A549 (cell line): ENCODE measurements around the gene USP49. TPM values are rescaled to one million over a fixed set of nuclear protein-coding genes. Genes with fewer than 3 reads are reported as not detected.
A peak's percentile ranks its signal among the peaks of the same experiment; 100 is the strongest.

ENCODE experiments used
- ATAC-seq, 2 experiments: fragments of 200-7000 bp in 1 of 2; fragments of >200 bp in 1 of 2; cut with Nextera tagmentation in 1 of 2; cut with Tn5 transposase in 1 of 2; 3 replicates each; pipeline versions ENCODE4 v1.8.0 to v1.9.1; 2018 to 2020; ENCODE audit warnings: mild to moderate bottlenecking in 1 of 2, moderate library complexity in 1 of 2
- CTCF ChIA-PET: fragments of 300-600 bp; sonication (Branson Sonifier 250); formaldehyde crosslinking; extraction: SDS; loops from one replicate; lab custom pipeline; 2021; ENCODE audit warnings: antibody characterized with exemption, inconsistent platforms; lab: Yijun Ruan, JAX
- POLR2A ChIA-PET: fragments of 350-600 bp; formaldehyde crosslinking; extraction: SDS; loops from one replicate; lab custom pipeline; 2021; ENCODE audit warnings: antibody characterized with exemption, inconsistent platforms; lab: Yijun Ruan, JAX
- DNase-seq, 2 experiments: peaks; one replicate each; pipeline versions ENCODE4 v3.0.0 to v3.0.0-alpha.2; 2011 to 2016; ENCODE audit warnings: low read depth in 1 of 2, low spot score in 1 of 2
- FAIRE-seq: peaks from 2 replicates; lab custom pipeline; 2011; peaks lifted over from hg19 to GRCh38; lab: Jason Lieb, UNC
- H3K27ac ChIP-seq, 2 experiments: fragments of >200 bp; sonication (Bioruptor Twin); formaldehyde crosslinking; 3 replicates each; pipeline ENCODE4 v1.5.1; 2016 to 2017
- H3K4me1 ChIP-seq: fragments of >200 bp; sonication (Bioruptor Twin); formaldehyde crosslinking; 3 replicates; pipeline ENCODE4 v1.6.1; 2016
- H3K4me2 ChIP-seq: fragments of >200 bp; sonication (Bioruptor Twin); formaldehyde crosslinking; 3 replicates; pipeline ENCODE4 v1.6.1; 2016
- H3K4me3 ChIP-seq: fragments of >200 bp; sonication (Bioruptor Twin); formaldehyde crosslinking; 3 replicates; pipeline ENCODE4 v1.5.1; 2016
- H3K9me3 ChIP-seq: fragments of >200 bp; sonication (Bioruptor Twin); formaldehyde crosslinking; 3 replicates; pipeline ENCODE4 v1.6.1; 2016
- ATOH8 ChIP-seq: fragments of 250-450 bp; sonication (Bioruptor Pico); IDR thresholded peaks from 2 replicates; pipeline ENCODE4 v1.5.0; 2020; ENCODE audit warnings: low read depth, mild to moderate bottlenecking, moderate library complexity
- CTCF ChIP-seq: fragments of >200 bp; sonication (Bioruptor Twin); formaldehyde crosslinking; IDR thresholded peaks from 3 replicates; pipeline ENCODE4 v1.5.1; 2016
- EHF ChIP-seq: fragments of 250-450 bp; sonication (Bioruptor Pico); IDR thresholded peaks from 2 replicates; pipeline ENCODE4 v1.5.0; 2020; ENCODE audit warnings: mild to moderate bottlenecking
- EP300 ChIP-seq, 2 experiments: fragments of >200 bp; sonication (Bioruptor Twin); formaldehyde crosslinking; IDR thresholded peaks; 2 replicates in 1 of 2; 3 replicates in 1 of 2; pipeline ENCODE4 v1.6.1; 2016 to 2017
- GATA3 ChIP-seq: IDR thresholded peaks from 2 replicates; pipeline ENCODE4 v1.6.1; 2012; ENCODE audit warnings: borderline replicate concordance
- HOXB5 ChIP-seq: fragments of 250-450 bp; sonication (Bioruptor Pico); IDR thresholded peaks from 2 replicates; pipeline ENCODE4 v1.5.0; 2020; ENCODE audit warnings: mild to moderate bottlenecking, moderate library complexity
- MAFK ChIP-seq: fragments of 450-650 bp; IDR thresholded peaks from 2 replicates; pipeline ENCODE4 v1.6.1; 2014; ENCODE audit not compliant: partially characterized antibody
- NPAS2 ChIP-seq: fragments of 250-450 bp; sonication (Bioruptor Pico); IDR thresholded peaks from 2 replicates; pipeline ENCODE4 v1.8.0; 2022; ENCODE audit warnings: mild to moderate bottlenecking, moderate library complexity, borderline replicate concordance
- PBX3 ChIP-seq: IDR thresholded peaks from 2 replicates; pipeline ENCODE4 v1.6.1; 2012
- POLR2AphosphoS2 ChIP-seq: conservative IDR thresholded peaks from 2 replicates; pipeline ENCODE4 v1.6.1; 2012; ENCODE audit warnings: low read length, improper control_type of control experiment, inconsistent platforms
- RAD21 ChIP-seq, 2 experiments: fragments of >200 bp in 1 of 2; sonication (Bioruptor Twin) in 1 of 2; formaldehyde crosslinking in 1 of 2; IDR thresholded peaks in 1 of 2; conservative IDR thresholded peaks in 1 of 2; 2 replicates in 1 of 2; 3 replicates in 1 of 2; pipeline ENCODE4 v1.6.1; 2012 to 2018; ENCODE audit warnings: inconsistent platforms in 1 of 2
- RARB ChIP-seq: fragments of 250-450 bp; sonication (Bioruptor Pico); IDR thresholded peaks from 2 replicates; pipeline ENCODE4 v1.8.0; 2021; ENCODE audit warnings: mild to moderate bottlenecking, moderate library complexity
- RNF2 ChIP-seq: fragments of 200-600 bp; sonication (generic); IDR thresholded peaks from 2 replicates; pipeline ENCODE4 v1.6.1; 2016; ENCODE audit warnings: low read depth, mild to moderate bottlenecking, antibody characterized with exemption, moderate library complexity, borderline replicate concordance
- SMC3 ChIP-seq: fragments of >200 bp; sonication (Bioruptor Twin); formaldehyde crosslinking; IDR thresholded peaks from 3 replicates; pipeline ENCODE4 v1.6.1; 2018; ENCODE audit warnings: inconsistent platforms
- TP53 ChIP-seq: fragments of 250-450 bp; sonication (Bioruptor Pico); IDR thresholded peaks from 2 replicates; pipeline ENCODE4 v1.5.0; 2021; ENCODE audit warnings: mild to moderate bottlenecking, moderate library complexity
- ZNF302 ChIP-seq: fragments of 250-450 bp; sonication (Bioruptor Pico); IDR thresholded peaks from 2 replicates; pipeline ENCODE4 v1.9.0; 2021; ENCODE audit warnings: inconsistent platforms, mild to moderate bottlenecking, moderate library complexity
- WGBS: methylation state at CpG from one replicate; pipeline ENCODE4 v1.1.6; 2017; ENCODE audit errors: missing lambda C conversion rate; 5-methylcytosine and 5-hydroxymethylcytosine counted together
- polyA plus RNA-seq, 4 experiments: library from polyadenylated mRNA; depleted of rRNA in 3 of 4; stranded (reverse); fragments of >200 nt; fragmentation: RNase III in 1 of 4; extraction: RNeasy Plus Mini Kit Qiagen cat#74134 plus additional on column Dnase treatment in 1 of 4; gene quantifications; 2 replicates in 3 of 4; 3 replicates in 1 of 4; pipeline ENCODE4 v1.2.3, GENCODE V29; 2011 to 2017
- TF ChIP-seq, protein P1 (sequence below): fragments of >200 bp; sonication (Bioruptor Twin); formaldehyde crosslinking; IDR thresholded peaks from 2 replicates; pipeline ENCODE4 v1.6.1; 2016
- TF ChIP-seq, protein P2 (sequence below): IDR thresholded peaks from 2 replicates; pipeline ENCODE4 v1.6.1; 2012; ENCODE audit warnings: low read depth, borderline replicate concordance
- TF ChIP-seq, protein P3 (sequence below): fragments of 450-650 bp; IDR thresholded peaks from 2 replicates; pipeline ENCODE4 v1.6.1; 2014; ENCODE audit warnings: antibody characterized with exemption

Gene USP49
- polyA plus RNA-seq, 2 of the 4 experiments (the other 2 are of a cell fraction), result 2.9 to 4.3 TPM

- ATAC-seq (no peak), DNase-seq (no peak), FAIRE-seq (no peak)
- no peaks in the 10 kb centered on the region for H3K9me3 ChIP-seq
- WGBS, result 96% methylated on average over 1 of the region's 1 CpG
- no peak overlapping the region for H3K4me2 ChIP-seq
- POLR2A ChIA-PET, result no interaction called here
- no peak overlapping the region for H3K27ac ChIP-seq
- CTCF ChIA-PET, result interaction anchor here (1.3 kb wide), 1 partner anchor 11 kb away, joined by 7 read pairs; the partner anchor contains the start of genes BYSL and MED20
- no peaks in the 10 kb centered on the region for H3K4me1 ChIP-seq
- no peak overlapping the region for H3K4me3 ChIP-seq
- TF ChIP-seq TP53 (CRISPR knock-in tag) (no peak), EHF (CRISPR knock-in tag) (no peak), ZNF302 (CRISPR knock-in tag) (no peak), RAD21 (conservative IDR thresholded peaks at IDR 0.05 in 1 of 2, IDR thresholded peaks at IDR 0.05 in 1 of 2) (no peak), GATA3 (no peak), RARB (CRISPR knock-in tag) (no peak), EP300 (IDR thresholded peaks at IDR 0.05) (no peak), HOXB5 (CRISPR knock-in tag) (no peak), ATOH8 (CRISPR knock-in tag) (no peak), PBX3 (no peak), RNF2 (no peak), MAFK (no peak), NPAS2 (no peak), POLR2AphosphoS2 (no peak)
- TF ChIP-seq, protein P1, sequence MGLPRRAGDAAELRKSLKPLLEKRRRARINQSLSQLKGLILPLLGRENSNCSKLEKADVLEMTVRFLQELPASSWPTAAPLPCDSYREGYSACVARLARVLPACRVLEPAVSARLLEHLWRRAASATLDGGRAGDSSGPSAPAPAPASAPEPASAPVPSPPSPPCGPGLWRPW, result no peak
- TF ChIP-seq, protein P2, sequence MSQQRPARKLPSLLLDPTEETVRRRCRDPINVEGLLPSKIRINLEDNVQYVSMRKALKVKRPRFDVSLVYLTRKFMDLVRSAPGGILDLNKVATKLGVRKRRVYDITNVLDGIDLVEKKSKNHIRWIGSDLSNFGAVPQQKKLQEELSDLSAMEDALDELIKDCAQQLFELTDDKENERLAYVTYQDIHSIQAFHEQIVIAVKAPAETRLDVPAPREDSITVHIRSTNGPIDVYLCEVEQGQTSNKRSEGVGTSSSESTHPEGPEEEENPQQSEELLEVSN, result no peak
- TF ChIP-seq, protein P3, sequence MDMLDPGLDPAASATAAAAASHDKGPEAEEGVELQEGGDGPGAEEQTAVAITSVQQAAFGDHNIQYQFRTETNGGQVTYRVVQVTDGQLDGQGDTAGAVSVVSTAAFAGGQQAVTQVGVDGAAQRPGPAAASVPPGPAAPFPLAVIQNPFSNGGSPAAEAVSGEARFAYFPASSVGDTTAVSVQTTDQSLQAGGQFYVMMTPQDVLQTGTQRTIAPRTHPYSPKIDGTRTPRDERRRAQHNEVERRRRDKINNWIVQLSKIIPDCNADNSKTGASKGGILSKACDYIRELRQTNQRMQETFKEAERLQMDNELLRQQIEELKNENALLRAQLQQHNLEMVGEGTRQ, result no peak
Measured at GRCh38 chr6:41909727-41910126, 14.6 kb upstream of the USP49 start.

- peak in 1 of 2 experiments; percentile 65; a peak in 3 of 6 replicates for ATAC-seq
- no peak for TF ChIP-seq GATA3
- TF ChIP-seq CTCF, result peak; percentile 31
- peak; percentile 22; the same call in 1 of the 3 replicates for TF ChIP-seq SMC3
- TF ChIP-seq RAD21 (conservative IDR thresholded peaks at IDR 0.05 in 1 of 2, IDR thresholded peaks at IDR 0.05 in 1 of 2), result peak in 1 of 2 experiments; percentile 55; a peak in 4 of 5 replicates
- TF ChIP-seq, all 56 proteins: peak for 3
- DNase-seq (peak in 1 of 2 experiments; percentile 52), FAIRE-seq (no peak)
- H3K9me3 ChIP-seq, result no peaks in the 10 kb centered on the region
- H3K4me2 ChIP-seq, result no peak overlapping the region
- no peaks in the 10 kb centered on the region for H3K4me1 ChIP-seq
- 100% methylated on average over 1 of the region's 1 CpG for whole genome bisulfite sequencing
- H3K27ac ChIP-seq, result no peak overlapping the region
- CTCF ChIA-PET, result interaction anchor here (0.9 to 1.5 kb wide), 3 partner anchors 19 to 142 kb away, joined by 3 to 5 read pairs (median 3); partner anchors contain the start of genes BYSL and MED20
- H3K4me3 ChIP-seq, result no peak overlapping the region
- POLR2A ChIA-PET, result no interaction called here
Measured at GRCh38 chr6:41901882-41902519, 6.8 kb upstream of the USP49 start.
